ENCODE data around the gene TMEM98.
"Not testable (repeated sequence)": the region's sequence is repeated elsewhere in the genome, so short reads cannot be mapped to it uniquely, and the experiment has no call there.

DNA sequence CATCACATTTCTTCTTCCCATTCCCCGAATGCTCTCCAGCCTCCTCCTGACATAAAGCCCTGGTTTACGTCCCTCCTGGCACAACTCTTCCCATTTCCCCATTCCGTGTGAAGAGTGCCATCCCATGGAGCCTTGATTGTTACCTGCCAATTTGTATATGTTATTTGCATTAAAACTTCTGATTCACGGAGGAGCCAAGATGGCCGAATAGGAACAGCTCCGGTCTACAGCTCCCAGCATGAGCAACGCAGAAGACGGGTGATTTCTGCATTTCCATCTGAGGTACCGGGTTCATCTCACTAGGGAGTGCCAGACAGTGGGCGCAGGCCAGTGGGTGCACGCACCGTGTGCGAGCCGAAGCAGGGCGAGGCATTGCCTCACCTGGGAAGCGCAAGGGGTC, 41.0 kb upstream of the TMEM98 start:
- TF ChIP-seq, protein P1, sequence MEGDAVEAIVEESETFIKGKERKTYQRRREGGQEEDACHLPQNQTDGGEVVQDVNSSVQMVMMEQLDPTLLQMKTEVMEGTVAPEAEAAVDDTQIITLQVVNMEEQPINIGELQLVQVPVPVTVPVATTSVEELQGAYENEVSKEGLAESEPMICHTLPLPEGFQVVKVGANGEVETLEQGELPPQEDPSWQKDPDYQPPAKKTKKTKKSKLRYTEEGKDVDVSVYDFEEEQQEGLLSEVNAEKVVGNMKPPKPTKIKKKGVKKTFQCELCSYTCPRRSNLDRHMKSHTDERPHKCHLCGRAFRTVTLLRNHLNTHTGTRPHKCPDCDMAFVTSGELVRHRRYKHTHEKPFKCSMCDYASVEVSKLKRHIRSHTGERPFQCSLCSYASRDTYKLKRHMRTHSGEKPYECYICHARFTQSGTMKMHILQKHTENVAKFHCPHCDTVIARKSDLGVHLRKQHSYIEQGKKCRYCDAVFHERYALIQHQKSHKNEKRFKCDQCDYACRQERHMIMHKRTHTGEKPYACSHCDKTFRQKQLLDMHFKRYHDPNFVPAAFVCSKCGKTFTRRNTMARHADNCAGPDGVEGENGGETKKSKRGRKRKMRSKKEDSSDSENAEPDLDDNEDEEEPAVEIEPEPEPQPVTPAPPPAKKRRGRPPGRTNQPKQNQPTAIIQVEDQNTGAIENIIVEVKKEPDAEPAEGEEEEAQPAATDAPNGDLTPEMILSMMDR (IDR thresholded peaks at IDR 0.05), result not testable (repeated sequence)
- TF ChIP-seq EP300, POLR2A (IDR thresholded peaks at IDR 0.05): not testable (repeated sequence)
